CD4-positive, alpha-beta T cell (primary cell): ENCODE measurements around the gene C10orf71. TPM values are rescaled to one million over a fixed set of nuclear protein-coding genes. Genes with fewer than 3 reads are reported as not detected.
A peak's percentile ranks its signal among the peaks of the same experiment; 100 is the strongest.

ENCODE experiments used
- ATAC-seq: fragments of 200-7000 bp; cut with Tn5 transposase; one replicate; pipeline ENCODE4 v1.10.0; 2022; ENCODE audit warnings: mild to moderate bottlenecking; ENCODE audit not compliant: poor library complexity
- CTCF ChIA-PET: fragments of 350-600 bp; sonication (Branson Sonifier 250); formaldehyde crosslinking; loops from one replicate; lab custom pipeline; 2021; ENCODE audit warnings: antibody characterized with exemption, inconsistent platforms; lab: Charles Lee
- POLR2A ChIA-PET: fragments of 350-600 bp; sonication (Branson Sonifier 250); formaldehyde crosslinking; loops from one replicate; lab custom pipeline; 2021; ENCODE audit warnings: antibody characterized with exemption, inconsistent platforms; lab: Charles Lee
- DNase-seq, 14 experiments: peaks; one replicate each; pipeline ENCODE4 v3.0.0-alpha.2; 2013 to 2020; ENCODE audit warnings: mixed read lengths in 2 of 14
- H3K27ac ChIP-seq, 2 donors: one replicate each; pipeline versions ENCODE4 v1.5.1 to v1.7.0; 2013; ENCODE audit warnings: low read length in 2 of 2, low read depth in 1 of 2, mild to moderate bottlenecking in 1 of 2
- H3K27me3 ChIP-seq, 2 experiments: 1 replicate in 1 of 2; 2 replicates in 1 of 2; pipeline versions ENCODE4 v1.6.1 to v1.7.0; 2013; ENCODE audit warnings: low read length in 2 of 2, control low read depth in 1 of 2, mild to moderate bottlenecking in 1 of 2, moderate library complexity in 1 of 2; ENCODE audit not compliant: insufficient read depth in 2 of 2, control insufficient read depth in 1 of 2
- H3K36me3 ChIP-seq: one replicate; pipeline ENCODE4 v1.6.1; 2013; ENCODE audit warnings: low read length, control low read depth; ENCODE audit not compliant: insufficient read depth
- H3K4me1 ChIP-seq: one replicate; pipeline ENCODE4 v1.6.1; 2013; ENCODE audit warnings: low read length, control low read depth; ENCODE audit not compliant: insufficient read depth
- H3K4me3 ChIP-seq: one replicate; pipeline ENCODE4 v1.5.1; 2013; ENCODE audit warnings: mild to moderate bottlenecking, low read length, moderate library complexity
- H3K9me3 ChIP-seq, 2 experiments: 1 replicate in 1 of 2; 2 replicates in 1 of 2; pipeline versions ENCODE4 v1.6.1 to v1.7.0; 2013; ENCODE audit warnings: low read length in 2 of 2, mild to moderate bottlenecking in 2 of 2, control low read depth in 1 of 2, moderate library complexity in 1 of 2; ENCODE audit not compliant: control insufficient read depth in 1 of 2, insufficient read depth in 1 of 2
- H3K27ac Mint-ChIP-seq: one replicate; pipeline ENCODE4 v1.8.0; 2020; ENCODE audit warnings: mixed read lengths
- H3K27me3 Mint-ChIP-seq: one replicate; pipeline ENCODE4 v1.8.0; 2021; ENCODE audit warnings: mixed read lengths
- H3K36me3 Mint-ChIP-seq: one replicate; pipeline ENCODE4 v1.8.0; 2021; ENCODE audit warnings: low read depth, mixed read lengths
- H3K4me1 Mint-ChIP-seq: one replicate; pipeline ENCODE4 v1.8.0; 2021; ENCODE audit warnings: low read depth, mixed read lengths
- H3K4me3 Mint-ChIP-seq: one replicate; pipeline ENCODE4 v1.8.0; 2020; ENCODE audit warnings: mild to moderate bottlenecking, mixed read lengths
- H3K9me3 Mint-ChIP-seq: one replicate; pipeline ENCODE4 v1.8.0; 2020; ENCODE audit warnings: mixed read lengths
- CTCF ChIP-seq: fragments of 200-600 bp; IDR thresholded peaks from one replicate; pipeline ENCODE4 v1.8.0; 2022; ENCODE audit warnings: antibody characterized with exemption, mild to moderate bottlenecking
- intact Hi-C, 2 experiments: fragments of 100-400 bp; cut with DNase I in 1 of 2; cut with micrococcal nuclease in 1 of 2; formaldehyde crosslinking; loops; one replicate each; pipeline versions ENCODE4 v1.15.1 to v1.9.0; 2023 to 2025; cut with DNase I, micrococcal nuclease
- total RNA-seq, 174 experiments: library from RNA in 2 of 174; stranded (reverse) in 2 of 174; gene quantifications; one replicate each; pipeline ENCODE4 v1.2.3 and lab custom pipeline; 2021 to 2026

The C10orf71 gene
- total RNA-seq, 2 experiments from 2014 or later: not detected

GRCh38 chr10:49310901-49311554 lies 12.1 kb downstream of the C10orf71 start:
- POLR2A ChIA-PET: no interaction called here
- intact Hi-C loops: no loop called here
- no peak overlapping the region for H3K27ac Mint-ChIP-seq

GRCh38 chr10:49311555-49312236 lies 12.7 kb downstream of the C10orf71 start:
- Histone ChIP-seq H3K36me3 (no peaks in the 10 kb centered on the region), H3K27ac (no peak overlapping the region), H3K4me3 (no peak overlapping the region), H3K4me1 (peaks cover 13% of the 10 kb centered on the region), H3K9me3 (peaks cover 0 to 7% of the 10 kb centered on the region in 2 experiments), H3K27me3 (no peaks in the 10 kb centered on the region)
- ATAC-seq (no peak), DNase-seq (peak in 1 of 14 experiments; percentile 5)
- Mint-ChIP-seq H3K4me3 (no peak overlapping the region), H3K9me3 (no peaks in the 10 kb centered on the region), H3K36me3 (no peaks in the 10 kb centered on the region), H3K4me1 (peaks cover 9% of the 10 kb centered on the region), H3K27ac (no peak overlapping the region), H3K27me3 (no peaks in the 10 kb centered on the region)
- no peak for TF ChIP-seq CTCF
- CTCF ChIA-PET: no interaction called here
- POLR2A ChIA-PET: no interaction called here
- intact Hi-C loops: no loop called here

More at GRCh38 chr10:49310901-49311554, 12.1 kb downstream of the C10orf71 start:
- H3K9me3 ChIP-seq: peaks cover 0 to 7% of the 10 kb centered on the region in 2 experiments
- Mint-ChIP-seq H3K36me3 (no peaks in the 10 kb centered on the region), H3K27me3 (no peaks in the 10 kb centered on the region), H3K9me3 (no peaks in the 10 kb centered on the region), H3K4me3 (no peak overlapping the region), H3K4me1 (peaks cover 9% of the 10 kb centered on the region)
- no peaks in the 10 kb centered on the region for H3K36me3 ChIP-seq
- no peak overlapping the region for H3K27ac ChIP-seq
- DNase-seq (peak in 1 of 14 experiments; percentile 14), ATAC-seq (no peak)
- TF ChIP-seq CTCF: no peak
- CTCF ChIA-PET: no interaction called here
- no peak overlapping the region for H3K4me3 ChIP-seq
- H3K4me1 ChIP-seq: peaks cover 13% of the 10 kb centered on the region
- H3K27me3 ChIP-seq: no peaks in the 10 kb centered on the region

- Histone ChIP-seq H3K27ac (no peak overlapping the region), H3K4me3 (no peak overlapping the region), H3K9me3 (peaks cover 0 to 6% of the 10 kb centered on the region in 2 experiments), H3K27me3 (no peaks in the 10 kb centered on the region), H3K36me3 (no peaks in the 10 kb centered on the region), H3K4me1 (peaks cover 13% of the 10 kb centered on the region)
- peaks cover 9% of the 10 kb centered on the region for H3K4me1 Mint-ChIP-seq
- no peak overlapping the region for H3K27ac Mint-ChIP-seq
- no peak for TF ChIP-seq CTCF
- ChIA-PET POLR2A (no interaction called here), CTCF (no interaction called here)
- H3K4me3 Mint-ChIP-seq: no peak overlapping the region
- intact Hi-C loops: no loop called here
- no peaks in the 10 kb centered on the region for H3K9me3 Mint-ChIP-seq
- ATAC-seq: no peak
- H3K36me3 Mint-ChIP-seq: no peaks in the 10 kb centered on the region
- DNase-seq: peak in 1 of 14 experiments; percentile 0
- H3K27me3 Mint-ChIP-seq: no peaks in the 10 kb centered on the region
Observed at GRCh38 chr10:49312246-49312869, 13.4 kb downstream of the C10orf71 start.
